ENCODE data around the gene DCAF12L2. TPM values are rescaled to one million over a fixed set of nuclear protein-coding genes. Genes with fewer than 3 reads are reported as not detected.

The DCAF12L2 gene
- total RNA-seq, 1 donor from 2014 or later: 1.7 TPM

DNA sequence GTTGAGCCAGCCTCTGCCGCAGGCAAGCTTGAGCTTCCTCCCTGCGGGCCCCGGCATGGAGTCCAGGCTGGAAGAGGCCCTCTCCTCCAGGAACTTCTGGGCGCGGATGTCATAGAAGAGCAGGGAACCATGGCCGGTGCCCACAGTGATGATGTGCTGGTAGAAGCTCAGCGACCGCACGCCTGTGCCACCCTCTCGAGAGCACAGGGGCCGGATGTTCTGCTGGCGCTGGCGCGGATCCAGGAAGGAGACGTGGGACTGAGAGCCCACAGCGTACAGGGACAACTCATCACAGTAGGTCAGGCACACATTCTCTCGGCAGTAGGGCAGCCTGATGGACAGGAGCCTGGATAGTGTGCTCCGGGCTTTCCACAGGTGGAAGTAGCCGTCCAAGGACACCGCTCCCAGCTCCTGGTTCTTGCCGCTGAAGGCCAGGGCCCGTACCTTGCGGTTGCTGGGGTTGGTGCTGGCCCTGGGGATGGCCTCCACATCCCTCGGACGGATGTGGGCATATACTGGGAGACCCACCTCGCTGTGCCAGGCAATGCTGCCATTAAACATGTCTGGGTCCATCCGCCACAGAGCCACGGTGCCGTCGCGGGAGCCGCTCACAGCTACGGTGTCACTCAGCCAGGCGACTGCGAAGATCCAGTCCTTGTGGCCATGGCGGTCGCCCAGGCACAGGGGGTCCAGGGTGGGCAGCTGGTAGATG is 1.2 kb downstream of the DCAF12L2 start:
- no peaks in the 10 kb centered on the region for H3K36me3 Mint-ChIP-seq
- no peaks in the 10 kb centered on the region for H3K4me1 Mint-ChIP-seq
- TF ChIP-seq, protein P1, sequence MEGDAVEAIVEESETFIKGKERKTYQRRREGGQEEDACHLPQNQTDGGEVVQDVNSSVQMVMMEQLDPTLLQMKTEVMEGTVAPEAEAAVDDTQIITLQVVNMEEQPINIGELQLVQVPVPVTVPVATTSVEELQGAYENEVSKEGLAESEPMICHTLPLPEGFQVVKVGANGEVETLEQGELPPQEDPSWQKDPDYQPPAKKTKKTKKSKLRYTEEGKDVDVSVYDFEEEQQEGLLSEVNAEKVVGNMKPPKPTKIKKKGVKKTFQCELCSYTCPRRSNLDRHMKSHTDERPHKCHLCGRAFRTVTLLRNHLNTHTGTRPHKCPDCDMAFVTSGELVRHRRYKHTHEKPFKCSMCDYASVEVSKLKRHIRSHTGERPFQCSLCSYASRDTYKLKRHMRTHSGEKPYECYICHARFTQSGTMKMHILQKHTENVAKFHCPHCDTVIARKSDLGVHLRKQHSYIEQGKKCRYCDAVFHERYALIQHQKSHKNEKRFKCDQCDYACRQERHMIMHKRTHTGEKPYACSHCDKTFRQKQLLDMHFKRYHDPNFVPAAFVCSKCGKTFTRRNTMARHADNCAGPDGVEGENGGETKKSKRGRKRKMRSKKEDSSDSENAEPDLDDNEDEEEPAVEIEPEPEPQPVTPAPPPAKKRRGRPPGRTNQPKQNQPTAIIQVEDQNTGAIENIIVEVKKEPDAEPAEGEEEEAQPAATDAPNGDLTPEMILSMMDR (IDR thresholded peaks at IDR 0.05; ENCODE audit: unreplicated experiment): no peak
- H3K27me3 Mint-ChIP-seq (ENCODE audit: low read depth): peaks cover 34% of the 10 kb centered on the region
- no peaks in the 10 kb centered on the region for H3K9me3 Mint-ChIP-seq
- H3K4me3 Mint-ChIP-seq: peak overlapping the region; percentile 40
- no peak for DNase-seq (ENCODE audit: low spot score in 2 of 2, unreplicated experiment in 2 of 2)
- no peak overlapping the region for H3K27ac Mint-ChIP-seq

DNA sequence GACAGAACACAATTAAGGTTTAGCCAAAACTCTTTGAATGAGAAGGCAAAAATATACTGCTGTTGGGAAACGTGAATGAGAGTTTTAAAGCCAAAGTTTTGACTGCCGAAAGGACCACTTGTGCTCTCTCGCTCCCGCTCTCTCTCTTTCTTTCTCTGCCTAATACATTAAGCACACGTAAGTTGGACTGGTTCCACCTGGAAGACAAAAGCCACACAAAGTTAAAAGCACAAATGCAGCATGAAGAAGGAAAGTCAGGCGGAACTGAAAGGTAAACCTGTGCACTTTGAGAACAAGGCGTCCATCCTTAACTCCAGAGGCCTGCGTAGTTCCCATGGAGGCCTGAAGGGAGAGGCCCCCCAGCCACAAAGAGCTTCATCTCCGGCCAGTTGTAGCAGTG is 1.9 kb downstream of the DCAF12L2 start:
- no peaks in the 10 kb centered on the region for H3K4me1 Mint-ChIP-seq
- TF ChIP-seq, protein P1 (IDR thresholded peaks at IDR 0.05; ENCODE audit: unreplicated experiment): no peak
- H3K4me3 Mint-ChIP-seq: peak overlapping the region; percentile 33
- H3K27ac Mint-ChIP-seq: no peak overlapping the region
- no peaks in the 10 kb centered on the region for H3K36me3 Mint-ChIP-seq
- H3K9me3 Mint-ChIP-seq: peaks cover 3% of the 10 kb centered on the region
- no peak for DNase-seq (ENCODE audit: low spot score in 2 of 2, unreplicated experiment in 2 of 2)
- peaks cover 34% of the 10 kb centered on the region for H3K27me3 Mint-ChIP-seq (ENCODE audit: low read depth)

GRCh38 chrX:126141014-126141413 is 25.1 kb downstream of the DCAF12L2 start:
- no peak overlapping the region for H3K27ac Mint-ChIP-seq
- no peaks in the 10 kb centered on the region for H3K36me3 Mint-ChIP-seq
- H3K27me3 Mint-ChIP-seq (ENCODE audit: low read depth): no peaks in the 10 kb centered on the region
- no peak overlapping the region for H3K4me3 Mint-ChIP-seq
- H3K9me3 Mint-ChIP-seq: peaks cover 34% of the 10 kb centered on the region
- no peaks in the 10 kb centered on the region for H3K4me1 Mint-ChIP-seq
- TF ChIP-seq, protein P1 (IDR thresholded peaks at IDR 0.05; ENCODE audit: unreplicated experiment): no peak
- no peak for DNase-seq (ENCODE audit: low spot score in 2 of 2, unreplicated experiment in 2 of 2)

DNA sequence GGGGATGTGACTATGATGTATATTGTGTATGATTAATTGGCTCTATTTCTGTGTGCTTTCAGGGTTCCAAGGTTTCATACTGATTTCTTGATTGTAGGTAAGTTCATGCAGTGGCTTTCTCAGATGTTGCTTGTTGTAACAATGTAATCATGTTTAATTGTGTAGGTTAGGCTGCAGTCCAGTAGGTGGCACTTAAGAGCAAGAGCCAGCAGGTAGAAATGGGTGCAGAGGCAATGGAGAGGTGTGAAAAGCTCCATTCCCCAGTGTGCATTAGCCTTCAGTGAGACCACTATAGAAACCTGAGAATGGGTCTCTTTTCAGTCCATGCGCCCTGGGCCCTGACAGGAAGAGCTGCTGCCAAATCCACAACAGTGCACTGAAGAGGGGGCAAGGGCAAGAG is 28.2 kb downstream of the DCAF12L2 start:
- no peaks in the 10 kb centered on the region for H3K4me1 Mint-ChIP-seq
- TF ChIP-seq, protein P1 (IDR thresholded peaks at IDR 0.05; ENCODE audit: unreplicated experiment): no peak
- H3K27me3 Mint-ChIP-seq (ENCODE audit: low read depth): no peaks in the 10 kb centered on the region
- no peak overlapping the region for H3K27ac Mint-ChIP-seq
- peaks cover 44% of the 10 kb centered on the region for H3K9me3 Mint-ChIP-seq
- DNase-seq (ENCODE audit: low spot score in 2 of 2, unreplicated experiment in 2 of 2): no peak
- no peaks in the 10 kb centered on the region for H3K36me3 Mint-ChIP-seq
- no peak overlapping the region for H3K4me3 Mint-ChIP-seq

- Mint-ChIP-seq H3K27me3 (ENCODE audit: low read depth) (no peaks in the 10 kb centered on the region), H3K4me3 (no peak overlapping the region), H3K4me1 (no peaks in the 10 kb centered on the region), H3K27ac (no peak overlapping the region), H3K9me3 (peaks cover 43% of the 10 kb centered on the region), H3K36me3 (no peaks in the 10 kb centered on the region)
- no peak for DNase-seq (ENCODE audit: low spot score in 2 of 2, unreplicated experiment in 2 of 2)
- TF ChIP-seq, protein P1 (IDR thresholded peaks at IDR 0.05; ENCODE audit: unreplicated experiment): no peak
Observed at GRCh38 chrX:126124721-126125120, 41.4 kb downstream of the DCAF12L2 start.

Data from mesothelial cell of epicardium (in vitro differentiated cells).